Measurements from ENCODE around the gene ZC3H12A. TPM values are rescaled to one million over a fixed set of nuclear protein-coding genes. Genes with fewer than 3 reads are reported as not detected.

Gene ZC3H12A
- total RNA-seq, 4 donors from 2014 or later: 36.0 to 42.9 (median 39.0) TPM

DNA sequence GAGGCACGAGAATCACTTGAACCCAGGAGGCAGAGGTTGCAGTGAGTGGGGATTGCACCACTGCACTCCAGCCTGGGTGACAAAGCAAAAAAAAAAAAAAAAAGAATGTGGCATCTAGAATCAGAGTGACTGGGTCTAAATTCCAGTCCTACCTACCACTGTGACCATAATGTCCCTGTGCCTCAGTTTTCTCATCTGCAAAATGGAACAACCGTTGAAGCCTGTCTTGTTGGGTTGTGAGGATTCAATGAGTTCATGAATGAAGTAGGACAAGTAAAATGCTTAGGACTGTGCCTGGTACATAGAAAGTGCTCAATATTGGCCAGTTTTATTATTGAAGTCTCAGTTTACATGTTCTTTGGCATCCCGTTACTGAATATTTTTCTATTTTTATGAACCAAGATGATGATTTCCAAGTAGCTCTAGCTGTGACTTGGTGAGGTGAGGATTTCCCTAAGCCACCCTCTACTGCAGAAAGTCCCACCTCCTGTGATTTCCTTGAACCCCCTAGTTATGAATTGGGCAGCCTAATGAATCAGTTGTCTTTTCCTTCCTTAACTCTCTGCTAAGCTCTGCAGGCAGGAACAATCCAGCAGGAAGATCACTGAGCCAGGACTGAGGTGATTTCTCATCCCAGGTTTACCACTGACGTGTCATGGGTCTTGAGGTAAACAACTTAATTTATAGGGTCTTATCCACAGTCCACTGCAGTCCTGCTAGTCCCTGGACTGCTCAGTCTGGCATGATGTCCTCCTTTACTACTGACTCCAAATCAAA lies 59.1 kb downstream of the ZC3H12A start:
- intact Hi-C loops (cut with DNase I; ENCODE audit: low total_unique reads): no loop called here
- 85 to 95% methylated on average over 4 of the region's 4 CpGs for WGBS, 2 donors
- DNase-seq (ENCODE audit: low spot score in 2 of 2): peak in 1 of 2 donors; percentile 20
- no peak for TF ChIP-seq CTCF (IDR thresholded peaks at IDR 0.05)
- no peak for TF ChIP-seq POLR2A (IDR thresholded peaks at IDR 0.05)
- H3K4me3 ChIP-seq (ENCODE audit: low read depth, poor library complexity, severe bottlenecking): no peak overlapping the region

Small RNA genes within 50 kb of the gene (microRNA-seq; reads per million reads assigned to microRNA genes)
- gene MIR5581 (ENCODE audit: borderline number of aligned reads in 1 of 2, borderline replicate concordance in 2 of 2): 0.68 to 1.1 reads per million in 2 donors
- gene MIR6732 (ENCODE audit: borderline number of aligned reads in 1 of 2, borderline replicate concordance in 2 of 2): 0 reads per million in 2 donors

Other genes starting within 250 kb of the ZC3H12A start
- 10 to 100 TPM; 55.7 to 94.2 (median 77.8) TPM for gene MEAF6, start 40.2 kb downstream of the ZC3H12A start, total RNA-seq
- gene SNIP1, start 79.7 kb downstream of the ZC3H12A start, total RNA-seq: 10 to 100 TPM in 3 of 4 donors, 1 to 10 TPM in 1; 9.9 to 18.2 (median 15.7) TPM
- 1 to 10 TPM in 2 of 4 donors, under 1 TPM in 2; 0.17 to 2.1 (median 0.86) TPM for gene DNALI1, start 82.4 kb downstream of the ZC3H12A start, total RNA-seq
- 10 to 100 TPM; 25.1 to 58.2 (median 34.2) TPM for gene GNL2, start 121.4 kb downstream of the ZC3H12A start, total RNA-seq
- 1 to 10 TPM; 1.1 to 9.4 (median 6.2) TPM for gene RSPO1, start 160.3 kb downstream of the ZC3H12A start, total RNA-seq
- gene CDCA8, start 217.9 kb downstream of the ZC3H12A start, total RNA-seq: 1 to 10 TPM; 1.0 to 3.2 (median 1.8) TPM

Data from lower leg skin (tissue), 4 donors.